HG03139 (cell line): Measurements from ENCODE around the gene MCCC2.
A peak's percentile ranks its signal among the peaks of the same experiment; 100 is the strongest.
"Not testable (repeated sequence)": the region's sequence is repeated elsewhere in the genome, so short reads cannot be mapped to it uniquely, and the experiment has no call there.

ENCODE experiments used
- ATAC-seq: cut with Tn5 transposase; IDR thresholded peaks from one replicate; pipeline ENCODE4 v1.9.1; 2021; ENCODE audit not compliant: unreplicated experiment

MCCC2 gene

DNA sequence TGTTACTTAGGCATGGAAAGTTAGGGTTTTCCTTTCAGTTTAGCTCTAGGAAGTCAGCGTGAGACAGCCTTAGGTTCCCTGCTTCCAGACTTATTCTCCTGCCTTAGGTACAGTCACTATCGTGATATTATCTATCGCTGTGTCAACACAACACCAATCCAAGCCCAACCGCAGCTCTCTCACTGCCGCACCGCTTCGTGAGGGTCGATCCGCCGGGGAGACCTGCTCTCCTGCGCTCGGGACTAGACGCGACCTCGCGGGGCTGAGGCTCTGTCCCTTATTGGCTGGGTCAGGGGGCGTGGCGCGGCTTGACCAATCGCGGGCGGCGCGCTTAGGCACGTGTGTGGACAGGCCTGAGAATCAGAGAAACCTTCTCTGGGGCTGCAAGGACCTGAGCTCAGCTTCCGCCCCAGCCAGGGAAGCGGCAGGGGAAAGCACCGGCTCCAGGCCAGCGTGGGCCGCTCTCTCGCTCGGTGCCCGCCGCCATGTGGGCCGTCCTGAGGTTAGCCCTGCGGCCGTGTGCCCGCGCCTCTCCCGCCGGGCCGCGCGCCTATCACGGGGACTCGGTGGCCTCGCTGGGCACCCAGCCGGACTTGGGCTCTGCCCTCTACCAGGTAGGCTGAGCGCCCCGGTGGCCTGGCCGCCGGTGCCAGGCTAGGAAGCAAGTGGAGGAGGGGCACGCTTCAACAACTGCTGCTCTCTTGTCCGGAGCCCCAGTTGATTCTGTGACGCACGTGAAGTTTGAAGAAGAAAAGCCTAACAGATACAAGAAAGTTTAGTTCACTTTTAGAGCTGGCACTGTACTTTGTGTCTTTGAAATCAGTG, at the start of gene MCCC2:
Gene MCCC2, plus strand, starts transcription at position 400 of the 825 bp plus-strand sequence. Its CDS starts 86 bp downstream, at position 486.
- peak; percentile 95 for ATAC-seq

DNA sequence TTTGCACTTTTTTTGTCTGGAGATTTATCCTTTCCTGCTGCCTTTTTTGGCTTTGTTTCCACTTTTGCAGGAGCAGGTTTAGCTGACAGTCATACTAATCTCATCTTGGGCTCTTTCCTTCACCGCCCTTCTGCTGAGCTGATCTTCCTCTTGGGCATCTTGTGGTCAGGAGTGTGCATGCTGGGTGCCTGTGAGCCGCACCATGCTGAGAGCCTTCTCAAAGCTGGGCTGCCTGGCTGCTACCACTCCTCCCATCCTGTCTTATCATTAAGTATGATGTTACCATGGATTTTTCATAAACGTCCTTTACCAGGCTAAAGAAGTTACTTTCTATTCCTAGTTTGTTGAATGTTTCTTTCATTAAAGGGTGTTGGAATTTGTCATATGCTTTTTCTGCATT, 49.5 kb upstream of the MCCC2 start:
- no peak for ATAC-seq

DNA sequence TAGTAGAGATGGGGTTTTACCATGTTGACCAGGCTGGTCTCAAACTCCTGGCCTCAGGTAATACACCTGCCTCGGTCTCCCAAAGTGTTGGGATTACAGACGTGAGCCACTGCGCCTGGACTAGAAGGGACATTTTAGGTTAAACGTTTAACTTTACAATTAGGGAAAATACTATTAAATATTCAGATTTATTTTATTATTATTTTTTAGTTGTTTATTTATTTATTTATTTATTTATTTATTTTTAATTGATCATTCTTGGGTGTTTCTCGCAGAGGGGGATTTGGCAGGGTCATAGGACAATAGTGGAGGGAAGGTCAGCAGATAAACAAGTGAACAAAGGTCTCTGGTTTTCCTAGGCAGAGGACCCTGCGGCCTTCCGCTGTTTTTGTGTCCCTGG, 36.3 kb upstream of the MCCC2 start:
- not testable (repeated sequence) for ATAC-seq

DNA sequence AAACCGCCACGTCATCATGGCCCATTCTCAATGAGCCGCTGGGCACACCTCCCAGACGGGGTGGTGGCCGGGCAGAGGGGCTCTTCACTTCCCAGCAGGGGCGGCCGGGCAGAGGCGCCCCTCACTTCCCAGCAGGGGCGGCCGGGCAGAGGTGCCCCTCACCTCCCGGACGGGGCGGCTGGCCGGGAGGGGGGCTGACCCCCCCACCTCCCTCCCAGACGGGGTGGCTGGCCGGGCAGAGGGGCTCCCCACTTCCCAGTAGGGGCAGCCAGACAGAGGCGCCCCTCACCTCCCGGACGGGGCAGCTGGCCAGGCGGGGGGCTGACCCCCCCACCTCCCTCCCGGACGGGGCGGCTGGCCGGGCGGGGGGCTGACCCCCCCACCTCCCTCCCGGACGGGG, 35.6 kb upstream of the MCCC2 start:
- not testable (repeated sequence) for ATAC-seq

DNA sequence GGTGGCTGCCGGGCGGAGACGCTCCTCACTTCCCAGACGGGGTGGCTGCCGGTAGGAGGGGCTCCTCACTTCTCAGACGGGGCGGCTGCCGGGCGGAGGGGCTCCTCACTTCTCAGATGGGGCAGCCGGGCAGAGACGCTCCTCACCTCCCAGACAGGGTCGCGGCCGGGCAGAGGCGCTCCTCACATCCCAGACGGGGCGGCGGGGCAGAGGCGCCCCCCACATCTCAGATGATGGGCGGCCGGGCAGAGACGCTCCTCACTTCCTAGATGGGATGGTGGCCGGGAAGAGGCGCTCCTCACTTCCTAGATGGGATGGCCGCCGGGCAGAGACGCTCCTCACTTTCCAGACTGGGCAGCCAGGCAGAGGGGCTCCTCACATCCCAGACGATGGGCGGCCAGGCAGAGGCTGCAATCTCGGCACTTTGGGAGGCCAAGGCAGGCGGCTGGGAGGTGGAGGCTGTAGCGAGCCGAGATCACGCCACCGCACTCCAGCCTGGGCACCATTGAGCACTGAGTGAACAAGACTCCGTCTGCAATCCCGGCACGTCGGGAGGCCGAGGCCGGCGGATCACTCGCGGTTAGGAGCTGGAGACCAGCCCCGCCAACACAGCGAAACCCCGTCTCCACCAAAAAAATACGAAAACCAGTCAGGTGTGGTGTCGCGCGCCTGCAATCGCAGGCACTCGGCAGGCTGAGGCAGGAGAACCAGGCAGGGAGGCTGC, 35.0 kb upstream of the MCCC2 start:
- ATAC-seq, result not testable (repeated sequence)

DNA sequence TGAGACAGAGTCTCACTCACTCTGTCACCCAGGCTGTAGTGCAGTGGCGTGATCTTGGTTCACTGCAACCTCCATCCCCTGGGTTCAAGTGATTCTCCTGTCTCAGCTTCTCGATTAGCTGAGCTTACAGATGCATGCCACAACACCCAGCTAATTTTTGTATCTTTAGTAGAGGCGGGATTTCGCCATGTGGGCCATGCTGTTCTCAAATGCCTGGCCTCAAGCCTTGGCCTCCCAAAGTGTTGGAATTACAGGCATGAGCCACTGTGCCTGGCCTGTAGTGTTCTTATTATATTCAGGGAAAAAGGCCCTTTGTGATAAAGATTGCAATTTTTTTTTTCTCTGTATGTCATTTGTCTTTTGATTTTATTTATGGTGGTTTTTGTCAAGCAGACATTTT, 24.0 kb upstream of the MCCC2 start:
- ATAC-seq, result no peak

DNA sequence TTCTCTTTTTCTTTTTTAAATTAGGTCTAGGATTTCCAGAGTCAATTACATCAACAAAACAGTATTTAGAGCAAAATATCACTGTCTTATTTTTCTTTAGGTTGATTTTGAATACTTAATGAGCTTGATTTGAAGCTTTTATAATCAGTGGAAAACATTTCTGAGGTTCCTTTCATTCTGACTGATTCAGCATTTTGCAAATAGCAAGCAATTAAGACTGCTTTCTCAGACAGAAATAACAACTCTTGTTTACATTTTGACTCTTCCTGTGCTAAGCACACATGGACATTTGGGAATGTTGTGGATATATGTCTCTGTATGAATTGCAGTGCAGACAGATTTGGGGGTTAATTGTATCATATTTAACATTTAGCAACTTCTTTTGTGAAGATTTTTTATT, 22.2 kb upstream of the MCCC2 start:
- ATAC-seq, result no peak

DNA sequence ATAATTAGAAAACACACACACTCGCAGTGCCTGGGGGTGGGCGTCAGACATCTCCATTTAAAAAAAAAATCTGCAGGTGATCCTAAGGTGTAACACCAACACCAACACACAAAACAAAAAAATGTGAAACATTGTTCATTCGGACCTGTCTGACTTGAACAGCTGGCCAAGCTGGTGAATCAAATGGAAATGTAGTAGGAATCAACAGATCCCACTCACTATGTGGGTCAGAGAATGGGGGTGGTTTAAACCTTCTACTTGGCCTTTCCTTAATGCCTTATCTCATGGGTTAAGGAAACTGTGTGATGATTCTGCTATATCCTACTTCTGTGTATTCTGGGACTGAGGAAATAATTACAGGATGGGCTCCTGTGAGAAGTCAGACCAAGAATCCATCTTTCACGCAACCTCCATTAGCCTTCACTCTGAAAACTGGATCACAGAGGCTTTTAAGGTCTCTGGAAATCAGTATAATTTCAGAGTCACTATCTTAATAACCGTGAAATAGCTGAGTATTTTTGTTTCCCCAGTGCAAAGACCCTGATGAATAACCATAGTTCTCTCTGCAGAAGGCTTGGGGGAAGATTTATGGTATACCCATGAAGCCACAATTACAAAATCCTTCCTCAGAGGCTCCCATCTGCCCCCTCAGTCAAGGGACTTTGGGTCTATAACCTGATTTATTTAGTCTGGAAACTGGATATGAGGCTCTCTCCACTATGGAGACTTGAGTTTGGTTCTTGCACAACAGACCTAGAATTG, 17.2 kb upstream of the MCCC2 start:
- no peak for ATAC-seq

DNA sequence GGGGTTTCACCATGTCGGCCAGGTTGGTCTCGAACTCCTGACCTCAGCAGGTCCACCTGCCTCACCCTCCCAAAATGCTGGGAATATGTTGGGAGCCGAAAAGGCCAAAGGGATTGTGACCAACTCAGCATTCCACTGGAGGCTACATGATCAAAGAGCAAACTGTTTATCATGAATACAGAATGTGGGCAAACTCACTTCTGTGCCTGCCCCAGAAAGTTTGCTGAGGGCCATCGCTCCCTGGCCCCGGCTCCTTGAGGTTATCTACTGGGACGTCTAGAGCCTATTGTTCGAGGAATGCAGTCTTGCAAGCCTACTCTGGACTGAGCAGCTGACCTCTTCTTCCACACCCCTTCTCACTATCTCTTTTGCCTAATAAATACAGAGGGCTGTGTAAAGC, 15.3 kb upstream of the MCCC2 start:
- not testable (repeated sequence) for ATAC-seq

DNA sequence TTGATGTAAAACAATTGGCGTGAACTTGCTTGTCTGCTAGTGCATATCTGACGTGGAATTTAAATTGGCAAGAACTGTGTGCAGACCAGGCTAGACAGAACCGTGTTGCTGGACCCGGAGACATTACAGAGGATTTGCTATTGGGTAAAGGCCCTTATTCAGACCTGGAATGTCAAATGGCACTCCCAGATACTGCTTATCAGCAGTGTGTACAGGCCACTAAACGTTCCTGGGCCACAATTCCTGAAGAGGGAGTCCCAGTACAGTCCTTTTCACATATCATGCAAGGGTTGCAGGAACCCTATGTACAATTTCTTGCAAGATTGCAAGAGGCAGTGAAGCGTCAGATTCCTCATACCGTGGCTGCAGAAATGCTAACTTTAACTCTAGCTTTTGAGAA, 13.5 kb upstream of the MCCC2 start:
- ATAC-seq, result no peak

DNA sequence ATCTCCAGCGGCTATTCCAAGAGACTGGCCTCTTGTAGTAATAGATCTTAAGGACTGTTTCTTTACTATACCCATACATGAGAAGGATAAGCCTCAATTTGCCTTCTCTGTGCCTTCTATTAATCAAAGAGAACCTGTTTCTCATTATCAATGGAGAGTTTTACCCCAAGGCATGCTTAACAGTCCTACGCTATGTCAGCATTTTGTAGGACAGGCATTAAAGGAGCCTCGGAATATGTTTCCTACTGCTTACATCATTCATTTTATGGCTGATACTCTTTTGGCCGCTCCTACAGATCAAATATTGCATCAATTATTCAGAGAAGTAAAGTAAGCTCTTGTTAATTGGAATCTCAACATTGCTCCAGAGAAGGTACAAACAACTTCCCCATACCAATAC, 11.6 kb upstream of the MCCC2 start:
- ATAC-seq, result not testable (repeated sequence)

DNA sequence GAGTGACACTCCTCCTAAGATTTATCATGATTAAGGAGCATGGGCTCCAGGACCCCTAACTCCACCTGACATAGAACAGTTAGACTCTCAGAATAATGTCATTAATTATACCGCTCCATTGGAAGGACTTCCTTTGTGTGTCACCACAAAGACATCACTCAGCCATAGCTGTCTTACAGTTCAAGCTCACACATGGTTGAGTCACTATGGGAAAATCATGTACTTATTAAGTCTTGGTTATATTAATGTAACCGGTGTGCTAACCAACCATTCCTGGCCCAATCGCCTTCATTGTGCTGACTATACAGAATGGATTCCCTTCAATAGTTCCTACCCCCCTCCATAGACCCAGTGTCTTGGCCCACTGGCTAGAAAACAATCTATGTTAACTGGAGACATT, 10.9 kb upstream of the MCCC2 start:
- ATAC-seq, result no peak

DNA sequence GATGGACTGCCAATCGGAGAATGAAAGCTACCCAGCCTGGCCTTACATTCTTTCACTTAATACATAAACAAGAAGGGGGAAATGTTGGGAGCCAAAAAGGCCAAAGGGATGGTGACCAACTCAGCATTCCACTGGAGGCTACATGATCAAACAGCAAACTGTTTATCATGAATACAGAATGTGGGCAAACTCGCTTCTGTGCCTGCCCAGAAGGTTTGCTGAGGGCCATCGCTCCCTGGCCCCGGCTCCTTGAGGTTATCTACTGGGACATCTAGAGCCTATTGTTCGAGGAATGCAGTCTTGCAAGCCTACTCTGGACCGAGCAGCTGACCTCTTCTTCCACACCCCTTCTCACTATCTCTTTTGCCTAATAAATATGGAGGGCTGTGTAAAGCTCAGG, 9.3 kb upstream of the MCCC2 start:
- ATAC-seq, result not testable (repeated sequence)

DNA sequence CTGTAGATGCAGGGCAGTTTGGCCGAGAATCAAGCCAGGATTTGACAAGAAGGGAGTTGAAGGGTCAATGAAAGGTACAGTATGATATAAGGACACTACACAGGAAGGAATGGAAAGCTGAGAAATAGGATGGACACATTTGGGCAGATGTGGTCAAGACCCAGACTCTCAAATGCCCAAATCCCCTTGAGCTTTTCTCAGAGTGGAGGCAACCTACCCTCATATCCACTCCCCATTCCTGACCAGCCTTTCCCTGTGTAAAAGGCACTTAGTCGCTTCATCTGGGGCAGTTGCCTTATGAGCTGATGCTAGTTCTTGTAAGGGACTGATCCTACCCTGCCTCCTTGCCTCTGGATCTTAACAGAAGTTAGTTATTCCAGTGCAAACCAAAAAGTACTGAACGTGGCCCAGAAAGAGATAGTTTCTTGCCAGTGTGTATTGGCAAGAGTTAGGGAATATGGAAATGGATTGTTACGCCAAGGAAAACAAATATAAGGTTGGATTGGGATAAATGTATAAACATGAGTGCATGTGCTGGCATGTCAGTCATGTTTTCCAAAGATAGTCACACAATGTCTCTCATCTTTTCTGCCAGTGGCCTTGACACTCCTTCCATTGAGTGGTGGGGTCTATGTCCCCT, 4.1 kb upstream of the MCCC2 start:
- no peak for ATAC-seq

DNA sequence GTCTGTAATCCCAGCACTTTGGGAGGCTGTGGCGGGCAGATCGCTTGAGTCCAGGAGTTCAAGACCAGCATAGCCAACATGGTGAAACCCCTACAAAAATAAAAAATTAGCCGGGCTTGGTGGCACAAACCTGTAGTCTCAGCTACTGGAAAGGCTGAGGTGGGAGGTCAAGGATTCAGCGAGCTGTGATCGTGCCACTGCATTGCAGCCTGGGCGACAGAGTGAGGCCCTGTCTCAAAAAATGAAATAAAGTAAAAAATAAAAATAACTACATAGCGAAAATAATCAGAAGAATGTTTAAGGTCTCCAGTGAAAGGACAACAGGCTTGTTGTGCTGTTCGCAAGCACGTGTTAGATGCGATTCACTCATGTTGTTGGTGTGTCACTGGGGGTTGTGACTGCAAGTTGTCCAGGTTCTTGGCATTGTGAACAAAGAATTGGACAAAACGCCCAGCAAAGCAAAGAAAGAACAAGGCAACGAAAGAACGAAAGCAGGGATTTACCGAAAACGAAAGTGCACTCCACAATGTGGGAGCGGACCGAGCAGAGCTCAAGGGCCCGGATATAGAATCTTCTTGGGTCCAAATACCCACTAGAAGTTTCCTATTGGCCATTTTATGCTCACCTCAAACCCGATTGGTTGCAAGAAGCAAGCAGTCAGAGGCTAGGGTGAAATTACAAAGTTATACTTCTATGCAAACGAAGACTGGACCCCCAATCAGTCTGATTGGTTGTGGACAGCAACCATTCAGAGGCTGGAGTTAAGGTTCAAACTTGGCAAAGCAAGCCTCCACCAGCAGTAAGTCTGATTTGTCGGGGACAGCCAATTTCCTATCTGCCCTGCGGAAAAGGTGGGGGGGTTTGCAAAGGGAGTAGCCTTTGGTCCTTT, 844 bp upstream of the MCCC2 start:
- peak; percentile 0 for ATAC-seq

DNA sequence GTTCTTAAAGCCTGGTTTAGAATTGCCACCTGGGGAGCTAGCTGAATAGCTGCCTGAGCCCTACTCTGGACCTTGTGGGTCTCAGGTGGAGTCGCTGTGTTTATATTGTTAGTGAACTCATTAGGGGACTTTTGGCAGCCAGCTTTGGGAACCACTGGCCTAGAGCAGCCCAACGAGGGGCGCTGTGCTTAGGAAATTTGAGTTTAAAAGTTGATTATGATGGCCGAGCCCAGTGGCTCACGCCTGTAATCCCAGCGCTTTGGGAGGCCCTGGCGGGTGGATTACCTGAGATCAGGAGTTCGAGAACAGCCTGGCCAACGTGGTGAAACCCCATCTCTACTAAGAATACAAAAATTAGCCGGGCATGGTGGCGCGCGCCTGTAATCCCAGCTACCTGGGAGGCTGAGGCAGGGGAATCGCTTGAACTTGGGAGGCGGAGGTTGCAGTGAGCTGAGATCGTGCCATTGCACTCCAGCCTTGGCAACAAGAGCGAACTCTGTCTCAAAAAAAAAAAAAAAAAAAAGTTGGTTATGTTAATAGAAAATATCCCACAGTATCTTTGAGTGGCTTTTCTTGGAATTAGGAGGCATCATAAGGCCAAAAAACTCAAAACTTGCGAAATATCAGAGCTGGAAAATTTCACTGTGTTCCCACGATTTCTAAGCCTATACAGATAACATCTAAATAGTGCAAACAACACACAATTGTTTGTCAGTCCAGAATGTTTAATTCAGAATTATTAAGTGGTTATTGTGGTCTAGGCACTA, 809 bp downstream of the MCCC2 start:
- ATAC-seq, result peak; percentile 3

DNA sequence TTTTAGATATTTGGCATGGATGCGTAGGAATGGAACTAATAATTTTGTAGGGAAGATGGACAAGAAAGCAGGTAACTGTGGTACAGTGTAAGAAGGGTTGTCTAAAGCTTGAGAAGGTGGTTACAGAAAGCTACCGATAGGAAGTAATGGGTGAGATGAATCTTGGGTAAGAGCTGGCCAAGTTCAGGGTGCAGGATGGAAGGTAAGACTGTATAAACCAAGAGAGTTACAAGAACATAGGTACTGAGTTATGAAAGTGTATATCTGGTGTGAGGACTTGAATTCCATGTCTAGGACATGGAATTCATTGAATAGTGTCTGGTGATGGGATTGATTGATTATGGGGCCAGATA, 1.4 kb downstream of the MCCC2 start:
- ATAC-seq, result no peak

DNA sequence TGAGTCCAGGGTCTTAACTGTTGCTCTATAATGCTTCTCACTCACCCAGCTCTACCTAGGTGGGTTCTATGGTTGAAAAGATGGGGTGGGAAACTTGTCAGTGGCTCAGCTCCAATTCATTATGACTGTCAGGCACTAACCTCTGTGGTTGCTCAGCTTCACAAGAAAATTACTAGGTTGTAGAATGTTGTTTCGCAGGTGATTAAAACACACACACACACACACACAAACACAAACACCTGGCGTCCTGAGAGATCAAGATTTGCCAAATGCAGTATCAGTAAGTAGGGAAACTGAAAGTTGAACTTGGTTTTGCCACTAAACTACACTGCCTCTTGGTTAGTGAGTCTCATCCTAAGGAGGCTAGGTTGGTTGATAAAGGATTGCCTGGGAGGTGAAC, 2.8 kb downstream of the MCCC2 start:
- ATAC-seq, result no peak

DNA sequence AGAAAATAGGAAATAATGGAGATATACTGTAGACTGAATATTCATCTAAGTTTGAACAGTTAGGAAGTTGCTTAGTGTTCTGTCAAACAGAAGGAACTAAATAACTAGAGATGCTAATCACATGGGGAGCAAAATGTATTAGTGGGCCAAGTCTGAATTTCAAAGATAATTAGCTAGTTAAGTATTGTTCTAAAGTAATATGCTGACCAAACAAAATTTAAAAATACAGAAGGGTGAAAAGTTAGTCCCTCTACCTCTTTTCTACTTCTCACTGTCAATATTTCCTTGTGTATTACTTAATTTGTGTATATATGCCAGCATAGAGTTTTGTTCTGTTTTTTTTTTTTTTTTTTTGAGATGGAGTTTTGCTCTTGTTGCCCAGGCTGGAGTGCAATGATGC, 4.0 kb downstream of the MCCC2 start:
- no peak for ATAC-seq

DNA sequence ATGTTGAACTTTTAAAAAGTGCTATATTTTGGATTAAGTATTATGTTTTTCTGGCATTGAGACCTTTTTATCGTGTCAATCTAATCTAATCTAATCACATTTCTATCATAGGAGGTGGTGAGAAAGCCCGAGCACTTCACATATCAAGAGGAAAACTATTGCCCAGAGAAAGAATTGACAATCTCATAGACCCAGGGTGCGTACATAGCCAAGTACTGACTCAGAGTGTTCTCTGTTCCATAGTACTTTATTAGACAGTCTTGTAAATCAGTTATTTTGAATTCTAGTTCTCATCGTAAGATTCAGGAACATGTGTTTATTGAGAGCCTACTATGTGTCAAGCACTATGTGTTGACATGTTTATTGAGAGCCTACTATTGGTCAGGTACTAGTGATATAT, 9.0 kb downstream of the MCCC2 start:
- no peak for ATAC-seq
